OCI-LY1 (cell line): Measurements from ENCODE around the gene QSER1.

Experiments
- CTCF ChIP-seq: fragments of 200-600 bp; sonication (generic), shearing (Covaris generic); IDR thresholded peaks from 2 replicates; pipeline ENCODE4 v1.5.1; 2017; ENCODE audit warnings: mild to moderate bottlenecking, antibody characterized with exemption, low read length, moderate library complexity, mixed read lengths
- EZH2 ChIP-seq: fragments of 200-600 bp; sonication (generic), shearing (Covaris generic); IDR thresholded peaks from 2 replicates; pipeline ENCODE4 v1.8.0; 2017; ENCODE audit warnings: borderline replicate concordance, mixed run types, mild to moderate bottlenecking, antibody characterized with exemption, low read length, moderate library complexity, mixed read lengths

GRCh38 chr11:33018840-33019239 is 126.2 kb downstream of the QSER1 start:
- TF ChIP-seq CTCF (no peak), EZH2 (no peak)
